ENCODE results near the gene SLC24A4.

SLC24A4 gene

GRCh38 chr14:92501891-92502351 lies 179.0 kb downstream of the SLC24A4 start:
- Histone ChIP-seq H3K4me1 (ENCODE audit: control insufficient read depth, insufficient read depth, low read length, poor library complexity, severe bottlenecking) (peaks cover 32% of the 10 kb centered on the region), H3K9me3 (ENCODE audit: control insufficient read depth, low read length) (no peaks in the 10 kb centered on the region), H3K27ac (ENCODE audit: low read depth, low read length, severe bottlenecking) (no peak overlapping the region), H3K36me3 (ENCODE audit: control insufficient read depth, insufficient read depth, low read length) (no peaks in the 10 kb centered on the region), H3K4me3 (ENCODE audit: extremely low read depth, insufficient read depth, low read length, poor library complexity, severe bottlenecking) (no peak overlapping the region)
- 91 to 93% methylated on average over 2 to 3 of the region's 5 CpGs for WGBS, 2 experiments (ENCODE audit: insufficient coverage in 2 of 2)

GRCh38 chr14:92502541-92503286 lies 179.7 kb downstream of the SLC24A4 start:
- Histone ChIP-seq H3K36me3 (ENCODE audit: control insufficient read depth, insufficient read depth, low read length) (no peaks in the 10 kb centered on the region), H3K9me3 (ENCODE audit: control insufficient read depth, low read length) (no peaks in the 10 kb centered on the region), H3K4me3 (ENCODE audit: extremely low read depth, insufficient read depth, low read length, poor library complexity, severe bottlenecking) (no peak overlapping the region), H3K4me1 (ENCODE audit: control insufficient read depth, insufficient read depth, low read length, poor library complexity, severe bottlenecking) (peaks cover 32% of the 10 kb centered on the region), H3K27ac (ENCODE audit: low read depth, low read length, severe bottlenecking) (peak overlapping the region; percentile 95)
- 85 to 97% methylated on average over 6 to 8 of the region's 9 CpGs for WGBS, 2 experiments (ENCODE audit: insufficient coverage in 2 of 2)

- no peak overlapping the region for H3K4me3 ChIP-seq (ENCODE audit: extremely low read depth, insufficient read depth, low read length, poor library complexity, severe bottlenecking)
- no peaks in the 10 kb centered on the region for H3K36me3 ChIP-seq (ENCODE audit: control insufficient read depth, insufficient read depth, low read length)
- H3K27ac ChIP-seq (ENCODE audit: low read depth, low read length, severe bottlenecking): peak overlapping the region; percentile 95
- no peaks in the 10 kb centered on the region for H3K9me3 ChIP-seq (ENCODE audit: control insufficient read depth, low read length)
- WGBS, 2 experiments (ENCODE audit: insufficient coverage in 2 of 2): 69 to 79% methylated on average over 3 of the region's 4 CpGs
- peaks cover 32% of the 10 kb centered on the region for H3K4me1 ChIP-seq (ENCODE audit: control insufficient read depth, insufficient read depth, low read length, poor library complexity, severe bottlenecking)
Observed at GRCh38 chr14:92503756-92504491, 181.0 kb downstream of the SLC24A4 start.

- WGBS, 2 experiments (ENCODE audit: insufficient coverage in 2 of 2): 94 to 98% methylated on average over 5 of the region's 5 CpGs
- Histone ChIP-seq H3K36me3 (ENCODE audit: control insufficient read depth, insufficient read depth, low read length) (no peaks in the 10 kb centered on the region), H3K27ac (ENCODE audit: low read depth, low read length, severe bottlenecking) (no peak overlapping the region), H3K4me3 (ENCODE audit: extremely low read depth, insufficient read depth, low read length, poor library complexity, severe bottlenecking) (no peak overlapping the region), H3K9me3 (ENCODE audit: control insufficient read depth, low read length) (no peaks in the 10 kb centered on the region), H3K4me1 (ENCODE audit: control insufficient read depth, insufficient read depth, low read length, poor library complexity, severe bottlenecking) (peaks cover 25% of the 10 kb centered on the region)
Observed at GRCh38 chr14:92505826-92506225, 182.9 kb downstream of the SLC24A4 start.

GRCh38 chr14:92506231-92506630 lies 183.3 kb downstream of the SLC24A4 start:
- no peaks in the 10 kb centered on the region for H3K9me3 ChIP-seq (ENCODE audit: control insufficient read depth, low read length)
- no peak overlapping the region for H3K27ac ChIP-seq (ENCODE audit: low read depth, low read length, severe bottlenecking)
- H3K4me3 ChIP-seq (ENCODE audit: extremely low read depth, insufficient read depth, low read length, poor library complexity, severe bottlenecking): no peak overlapping the region
- H3K4me1 ChIP-seq (ENCODE audit: control insufficient read depth, insufficient read depth, low read length, poor library complexity, severe bottlenecking): peaks cover 28% of the 10 kb centered on the region
- 72 to 93% methylated on average over 3 of the region's 3 CpGs for WGBS, 2 experiments (ENCODE audit: insufficient coverage in 2 of 2)
- no peaks in the 10 kb centered on the region for H3K36me3 ChIP-seq (ENCODE audit: control insufficient read depth, insufficient read depth, low read length)

GRCh38 chr14:92507174-92507768 lies 184.3 kb downstream of the SLC24A4 start:
- WGBS, 2 experiments (ENCODE audit: insufficient coverage in 2 of 2): 94 to 100% methylated on average over 2 of the region's 4 CpGs

GRCh38 chr14:92510972-92511371 lies 188.0 kb downstream of the SLC24A4 start:
- Histone ChIP-seq H3K9me3 (ENCODE audit: control insufficient read depth, low read length) (no peaks in the 10 kb centered on the region), H3K4me1 (ENCODE audit: control insufficient read depth, insufficient read depth, low read length, poor library complexity, severe bottlenecking) (peaks cover 23% of the 10 kb centered on the region), H3K4me3 (ENCODE audit: extremely low read depth, insufficient read depth, low read length, poor library complexity, severe bottlenecking) (no peak overlapping the region), H3K36me3 (ENCODE audit: control insufficient read depth, insufficient read depth, low read length) (no peaks in the 10 kb centered on the region), H3K27ac (ENCODE audit: low read depth, low read length, severe bottlenecking) (peak overlapping the region; percentile 84)
- 81 to 82% methylated on average over 1 to 2 of the region's 2 CpGs for WGBS, 2 experiments (ENCODE audit: insufficient coverage in 2 of 2)

More at GRCh38 chr14:92507174-92507768, 184.3 kb downstream of the SLC24A4 start:
- H3K27ac ChIP-seq (ENCODE audit: low read depth, low read length, severe bottlenecking): no peak overlapping the region
- peaks cover 35% of the 10 kb centered on the region for H3K4me1 ChIP-seq (ENCODE audit: control insufficient read depth, insufficient read depth, low read length, poor library complexity, severe bottlenecking)
- no peaks in the 10 kb centered on the region for H3K9me3 ChIP-seq (ENCODE audit: control insufficient read depth, low read length)
- H3K36me3 ChIP-seq (ENCODE audit: control insufficient read depth, insufficient read depth, low read length): no peaks in the 10 kb centered on the region
- H3K4me3 ChIP-seq (ENCODE audit: extremely low read depth, insufficient read depth, low read length, poor library complexity, severe bottlenecking): no peak overlapping the region

- Histone ChIP-seq H3K4me1 (ENCODE audit: control insufficient read depth, insufficient read depth, low read length, poor library complexity, severe bottlenecking) (peaks cover 23% of the 10 kb centered on the region), H3K27ac (ENCODE audit: low read depth, low read length, severe bottlenecking) (peak overlapping the region; percentile 84), H3K9me3 (ENCODE audit: control insufficient read depth, low read length) (no peaks in the 10 kb centered on the region), H3K36me3 (ENCODE audit: control insufficient read depth, insufficient read depth, low read length) (no peaks in the 10 kb centered on the region), H3K4me3 (ENCODE audit: extremely low read depth, insufficient read depth, low read length, poor library complexity, severe bottlenecking) (no peak overlapping the region)
- 58 to 60% methylated on average over 4 of the region's 6 CpGs for WGBS, 2 experiments (ENCODE audit: insufficient coverage in 2 of 2)
Observed at GRCh38 chr14:92511453-92512238, 188.7 kb downstream of the SLC24A4 start.

- H3K4me3 ChIP-seq (ENCODE audit: extremely low read depth, insufficient read depth, low read length, poor library complexity, severe bottlenecking): peak overlapping the region; percentile 68
- H3K36me3 ChIP-seq (ENCODE audit: control insufficient read depth, insufficient read depth, low read length): no peaks in the 10 kb centered on the region
- WGBS, 2 experiments (ENCODE audit: insufficient coverage in 2 of 2): 81 to 88% methylated on average over 7 to 8 of the region's 9 CpGs
- no peak overlapping the region for H3K27ac ChIP-seq (ENCODE audit: low read depth, low read length, severe bottlenecking)
- H3K9me3 ChIP-seq (ENCODE audit: control insufficient read depth, low read length): no peaks in the 10 kb centered on the region
- peaks cover 23% of the 10 kb centered on the region for H3K4me1 ChIP-seq (ENCODE audit: control insufficient read depth, insufficient read depth, low read length, poor library complexity, severe bottlenecking)
Observed at GRCh38 chr14:92512807-92513203, 189.8 kb downstream of the SLC24A4 start.

All from mesodermal cell (in vitro differentiated cells).